GM06990 (cell line): ENCODE measurements around the gene HMGB4.

Experiments
- DNase-seq: peaks from one replicate; pipeline ENCODE4 v3.0.0-alpha.2; 2011; ENCODE audit not compliant: insufficient read length; ENCODE audit errors: extremely low read depth
- H3K27me3 ChIP-seq: replicated peaks from 2 replicates; pipeline ENCODE4 v1.6.0; 2011; ENCODE audit warnings: low read length; ENCODE audit not compliant: control insufficient read depth, insufficient read depth
- H3K36me3 ChIP-seq: 2 replicates; pipeline ENCODE4 v1.5.1; 2011; ENCODE audit warnings: low read length; ENCODE audit not compliant: control insufficient read depth, insufficient read depth
- H3K4me3 ChIP-seq: replicated peaks from 2 replicates; pipeline ENCODE4 v1.5.1; 2011; ENCODE audit warnings: low read depth, mild to moderate bottlenecking, control low read depth, low read length
- TF ChIP-seq, protein P1 (sequence below): IDR thresholded peaks from 2 replicates; pipeline ENCODE4 v1.5.1; 2011; ENCODE audit warnings: low read length, control low read depth, mild to moderate bottlenecking, inconsistent platforms; ENCODE audit not compliant: insufficient read depth, poor library complexity, severe bottlenecking

HMGB4 gene, protein sequence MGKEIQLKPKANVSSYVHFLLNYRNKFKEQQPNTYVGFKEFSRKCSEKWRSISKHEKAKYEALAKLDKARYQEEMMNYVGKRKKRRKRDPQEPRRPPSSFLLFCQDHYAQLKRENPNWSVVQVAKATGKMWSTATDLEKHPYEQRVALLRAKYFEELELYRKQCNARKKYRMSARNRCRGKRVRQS

DNA sequence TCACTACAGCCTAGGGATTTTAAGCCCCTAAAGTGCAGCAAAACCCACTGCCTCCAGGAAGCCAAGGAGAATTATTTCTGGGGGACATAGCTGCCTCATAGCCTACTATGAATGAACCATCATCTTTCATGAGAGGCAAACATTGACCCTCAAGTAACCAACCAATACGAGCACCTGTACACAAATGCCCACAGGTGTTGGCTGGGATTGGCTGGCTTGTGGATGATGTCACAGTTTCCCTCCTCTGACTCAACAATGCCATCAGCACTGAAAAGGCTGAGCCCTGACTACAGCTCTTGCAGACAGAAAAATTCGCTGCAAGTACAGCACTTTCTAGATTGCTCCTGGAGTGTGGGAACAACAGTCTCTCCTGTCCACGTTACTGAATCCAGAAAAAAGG is at the start of gene HMGB4:
HMGB4 (plus strand) TSS at position 301 of the 400 bp plus-strand sequence. CDS start 113 bp downstream, outside the sequence.
- no peaks in the 10 kb centered on the region for H3K36me3 ChIP-seq
- no peaks in the 10 kb centered on the region for H3K27me3 ChIP-seq
- TF ChIP-seq, protein P1, sequence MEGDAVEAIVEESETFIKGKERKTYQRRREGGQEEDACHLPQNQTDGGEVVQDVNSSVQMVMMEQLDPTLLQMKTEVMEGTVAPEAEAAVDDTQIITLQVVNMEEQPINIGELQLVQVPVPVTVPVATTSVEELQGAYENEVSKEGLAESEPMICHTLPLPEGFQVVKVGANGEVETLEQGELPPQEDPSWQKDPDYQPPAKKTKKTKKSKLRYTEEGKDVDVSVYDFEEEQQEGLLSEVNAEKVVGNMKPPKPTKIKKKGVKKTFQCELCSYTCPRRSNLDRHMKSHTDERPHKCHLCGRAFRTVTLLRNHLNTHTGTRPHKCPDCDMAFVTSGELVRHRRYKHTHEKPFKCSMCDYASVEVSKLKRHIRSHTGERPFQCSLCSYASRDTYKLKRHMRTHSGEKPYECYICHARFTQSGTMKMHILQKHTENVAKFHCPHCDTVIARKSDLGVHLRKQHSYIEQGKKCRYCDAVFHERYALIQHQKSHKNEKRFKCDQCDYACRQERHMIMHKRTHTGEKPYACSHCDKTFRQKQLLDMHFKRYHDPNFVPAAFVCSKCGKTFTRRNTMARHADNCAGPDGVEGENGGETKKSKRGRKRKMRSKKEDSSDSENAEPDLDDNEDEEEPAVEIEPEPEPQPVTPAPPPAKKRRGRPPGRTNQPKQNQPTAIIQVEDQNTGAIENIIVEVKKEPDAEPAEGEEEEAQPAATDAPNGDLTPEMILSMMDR, result no peak
- no peak within 1 kb of the TSS for H3K4me3 ChIP-seq
- no peak for DNase-seq

DNA sequence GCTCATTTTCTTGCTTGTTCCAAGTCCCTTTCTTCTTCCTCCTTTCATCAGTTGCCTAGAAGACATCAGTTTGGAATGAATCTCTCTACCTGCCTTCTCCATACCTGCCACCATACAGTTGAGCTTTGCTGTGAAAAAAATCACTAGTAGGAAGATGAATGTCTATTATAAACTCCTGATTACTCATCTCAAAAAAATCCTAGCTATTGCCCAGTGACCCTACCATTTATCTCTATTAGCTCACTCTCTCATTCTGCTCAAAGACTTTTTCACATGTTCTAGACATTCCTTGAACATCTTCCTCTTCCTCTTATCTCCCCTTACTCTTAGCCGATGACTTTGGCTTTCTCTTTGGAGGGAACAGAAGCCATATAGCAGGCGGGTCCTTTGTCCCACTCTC is 49.7 kb upstream of the HMGB4 start:
- no peak for DNase-seq
- no peak overlapping the region for H3K4me3 ChIP-seq
- H3K36me3 ChIP-seq, result no peaks in the 10 kb centered on the region
- no peaks in the 10 kb centered on the region for H3K27me3 ChIP-seq
- TF ChIP-seq, protein P1, result no peak

DNA sequence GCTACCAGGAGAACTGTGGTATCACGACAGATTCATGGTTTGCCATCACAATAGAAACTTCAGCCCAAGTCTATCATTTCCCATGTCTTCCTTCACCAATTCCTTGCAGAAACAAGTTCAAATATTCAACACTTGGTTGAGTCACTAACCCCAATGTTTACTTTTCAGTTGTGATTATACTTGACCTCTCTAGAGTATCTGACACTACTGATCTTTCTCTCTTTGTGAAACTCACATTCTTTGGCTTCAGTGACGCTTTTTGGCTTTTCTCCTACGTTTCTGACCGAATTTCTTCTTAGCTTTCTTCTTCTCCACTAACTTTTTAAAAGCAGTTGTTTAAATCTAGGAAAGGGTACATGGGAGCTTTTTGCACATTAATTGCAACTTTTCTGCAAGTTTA is 48.8 kb upstream of the HMGB4 start:
- no peak overlapping the region for H3K4me3 ChIP-seq
- H3K36me3 ChIP-seq, result no peaks in the 10 kb centered on the region
- no peak for DNase-seq
- TF ChIP-seq, protein P1, result no peak
- H3K27me3 ChIP-seq, result no peaks in the 10 kb centered on the region

DNA sequence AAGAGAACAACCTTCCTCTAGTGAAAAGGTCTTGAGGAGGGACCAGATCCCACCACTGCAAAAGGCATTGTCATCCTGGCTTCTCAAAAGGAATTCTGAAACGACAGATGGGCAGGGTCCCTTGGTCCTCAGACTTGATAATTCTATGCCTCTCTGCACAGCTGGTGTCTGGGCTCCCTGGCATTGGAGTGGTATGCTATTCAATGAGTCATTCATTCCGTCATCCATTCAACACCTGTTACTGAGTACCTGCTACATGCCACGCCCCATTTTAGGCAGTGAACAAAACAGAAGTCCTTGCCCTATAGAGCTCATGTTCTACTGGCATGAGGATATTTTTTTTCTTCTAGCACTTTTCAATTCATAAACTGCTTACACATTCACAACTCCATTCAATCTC is 45.8 kb upstream of the HMGB4 start:
- TF ChIP-seq, protein P1, result no peak
- Histone ChIP-seq H3K27me3 (no peaks in the 10 kb centered on the region; the same call in 1 of the 2 replicates), H3K36me3 (no peaks in the 10 kb centered on the region), H3K4me3 (no peak overlapping the region)
- DNase-seq, result no peak

DNA sequence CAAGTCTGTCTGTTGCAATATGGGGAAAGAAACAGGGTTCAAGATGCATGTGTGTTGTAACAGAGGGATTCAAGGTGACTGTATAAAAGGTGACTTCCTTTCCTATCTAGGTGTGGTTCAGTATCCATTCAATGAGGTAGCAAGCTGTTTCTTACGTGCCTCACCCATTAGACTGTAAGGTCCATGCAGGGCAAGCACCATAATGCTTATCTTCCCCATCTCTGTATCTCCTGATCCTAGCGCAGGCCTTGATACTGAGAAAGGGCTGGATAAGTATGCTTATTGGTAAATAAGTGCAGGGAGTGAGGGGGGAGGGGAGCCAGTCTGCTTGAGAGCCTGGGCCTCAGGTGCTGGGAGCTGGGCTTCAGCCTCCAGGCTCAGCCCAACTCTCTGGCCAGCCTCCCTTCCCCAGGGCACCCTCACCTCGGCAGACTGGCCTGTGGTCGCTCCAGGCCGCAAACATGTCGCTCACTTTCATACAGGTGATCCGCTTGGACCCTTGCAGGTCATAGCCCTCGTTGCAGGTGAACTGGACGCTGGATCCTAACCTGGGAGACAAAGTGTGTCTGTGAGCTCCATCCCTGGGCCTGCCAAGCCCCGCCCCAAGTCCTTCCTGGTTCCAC is 44.5 kb upstream of the HMGB4 start:
- no peak for DNase-seq
- TF ChIP-seq, protein P1, result no peak
- no peaks in the 10 kb centered on the region for H3K36me3 ChIP-seq
- no peaks in the 10 kb centered on the region; the same call in 1 of the 2 replicates for H3K27me3 ChIP-seq
- H3K4me3 ChIP-seq, result no peak overlapping the region

DNA sequence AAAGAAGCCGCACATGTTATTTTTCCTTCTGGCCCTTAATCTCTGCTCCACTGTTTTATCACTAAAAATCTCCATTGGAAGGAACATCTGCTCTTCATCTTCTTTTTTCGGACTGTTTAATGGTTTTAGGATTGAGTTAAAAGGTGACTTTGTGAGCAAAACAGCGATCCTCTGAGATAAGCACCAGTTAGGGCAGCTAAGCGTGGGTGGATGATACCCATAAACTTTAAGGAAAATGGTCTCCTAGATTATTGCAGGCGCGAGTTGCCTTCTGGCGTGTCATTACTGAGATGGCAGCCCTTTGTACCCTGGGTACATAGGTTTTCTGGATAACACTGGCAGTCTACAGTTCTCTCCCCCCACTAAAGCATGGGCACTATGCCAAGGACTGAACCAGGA is 44.0 kb upstream of the HMGB4 start:
- TF ChIP-seq, protein P1, result no peak

More for the DNA sequence above, 44.0 kb upstream of the HMGB4 start:
- Histone ChIP-seq H3K36me3 (no peaks in the 10 kb centered on the region), H3K27me3 (no peaks in the 10 kb centered on the region; the same call in 1 of the 2 replicates), H3K4me3 (no peak overlapping the region)
- DNase-seq, result no peak
